ENCODE data around the gene SLC2A13.

Gene SLC2A13

GRCh38 chr12:40093512-40093911 is 12.4 kb downstream of the SLC2A13 start:
- TF ChIP-seq, protein P1, sequence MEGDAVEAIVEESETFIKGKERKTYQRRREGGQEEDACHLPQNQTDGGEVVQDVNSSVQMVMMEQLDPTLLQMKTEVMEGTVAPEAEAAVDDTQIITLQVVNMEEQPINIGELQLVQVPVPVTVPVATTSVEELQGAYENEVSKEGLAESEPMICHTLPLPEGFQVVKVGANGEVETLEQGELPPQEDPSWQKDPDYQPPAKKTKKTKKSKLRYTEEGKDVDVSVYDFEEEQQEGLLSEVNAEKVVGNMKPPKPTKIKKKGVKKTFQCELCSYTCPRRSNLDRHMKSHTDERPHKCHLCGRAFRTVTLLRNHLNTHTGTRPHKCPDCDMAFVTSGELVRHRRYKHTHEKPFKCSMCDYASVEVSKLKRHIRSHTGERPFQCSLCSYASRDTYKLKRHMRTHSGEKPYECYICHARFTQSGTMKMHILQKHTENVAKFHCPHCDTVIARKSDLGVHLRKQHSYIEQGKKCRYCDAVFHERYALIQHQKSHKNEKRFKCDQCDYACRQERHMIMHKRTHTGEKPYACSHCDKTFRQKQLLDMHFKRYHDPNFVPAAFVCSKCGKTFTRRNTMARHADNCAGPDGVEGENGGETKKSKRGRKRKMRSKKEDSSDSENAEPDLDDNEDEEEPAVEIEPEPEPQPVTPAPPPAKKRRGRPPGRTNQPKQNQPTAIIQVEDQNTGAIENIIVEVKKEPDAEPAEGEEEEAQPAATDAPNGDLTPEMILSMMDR (IDR thresholded peaks at IDR 0.05; ENCODE audit: low read depth, low read length, missing control alignments), result no peak

GRCh38 chr12:40086471-40086870 is 19.4 kb downstream of the SLC2A13 start:
- TF ChIP-seq, protein P1 (IDR thresholded peaks at IDR 0.05; ENCODE audit: low read depth, low read length, missing control alignments), result no peak
- no peak overlapping the region for H3K4me3 ChIP-seq (ENCODE audit: low read depth, low read length)

More at GRCh38 chr12:40093512-40093911, 12.4 kb downstream of the SLC2A13 start:
- DNase-seq (ENCODE audit: low read depth), result no peak
- no peak overlapping the region for H3K4me3 ChIP-seq (ENCODE audit: low read depth, low read length)

GRCh38 chr12:40078266-40078665 is 27.6 kb downstream of the SLC2A13 start:
- DNase-seq (ENCODE audit: low read depth), result no peak
- TF ChIP-seq, protein P1 (IDR thresholded peaks at IDR 0.05; ENCODE audit: low read depth, low read length, missing control alignments), result no peak
- H3K4me3 ChIP-seq (ENCODE audit: low read depth, low read length), result no peak overlapping the region

More at GRCh38 chr12:40086471-40086870, 19.4 kb downstream of the SLC2A13 start:
- no peak for DNase-seq (ENCODE audit: low read depth)

GRCh38 chr12:40075458-40075857 is 30.4 kb downstream of the SLC2A13 start:
- TF ChIP-seq, protein P1 (IDR thresholded peaks at IDR 0.05; ENCODE audit: low read depth, low read length, missing control alignments), result no peak
- H3K4me3 ChIP-seq (ENCODE audit: low read depth, low read length), result no peak overlapping the region
- no peak for DNase-seq (ENCODE audit: low read depth)

GRCh38 chr12:40068416-40068815 is 37.5 kb downstream of the SLC2A13 start:
- DNase-seq (ENCODE audit: low read depth), result no peak
- TF ChIP-seq, protein P1 (IDR thresholded peaks at IDR 0.05; ENCODE audit: low read depth, low read length, missing control alignments), result no peak
- no peak overlapping the region for H3K4me3 ChIP-seq (ENCODE audit: low read depth, low read length)

DNA sequence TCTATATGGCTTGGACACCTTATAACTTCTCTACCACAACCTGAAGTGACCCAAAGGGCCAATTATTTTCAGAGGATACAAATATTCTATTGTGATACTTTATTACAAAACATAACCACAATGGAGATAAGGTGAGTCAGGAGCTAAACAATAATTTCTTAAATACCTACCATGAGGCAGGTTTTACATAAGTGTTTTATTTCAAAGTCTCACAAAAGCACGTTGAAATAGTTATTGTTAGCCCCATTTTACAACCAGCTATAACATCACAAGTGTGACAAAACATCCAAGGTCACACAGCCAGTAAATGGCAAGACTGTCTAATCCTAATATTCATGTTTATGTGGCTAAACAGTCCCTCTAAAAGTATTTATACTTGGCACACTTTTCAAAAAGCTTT is 40.2 kb downstream of the SLC2A13 start:
- TF ChIP-seq, protein P1 (IDR thresholded peaks at IDR 0.05; ENCODE audit: low read depth, low read length, missing control alignments), result no peak
- no peak for DNase-seq (ENCODE audit: low read depth)
- H3K4me3 ChIP-seq (ENCODE audit: low read depth, low read length), result no peak overlapping the region

- DNase-seq (ENCODE audit: low read depth), result no peak
- no peak overlapping the region for H3K4me3 ChIP-seq (ENCODE audit: low read depth, low read length)
- TF ChIP-seq, protein P1 (IDR thresholded peaks at IDR 0.05; ENCODE audit: low read depth, low read length, missing control alignments), result no peak
These were observed 42.5 kb downstream of the SLC2A13 start for GRCh38 chr12:40063414-40063813.
